Calu3 (cell line): ENCODE measurements around the gene RNF157. TPM values are rescaled to one million over a fixed set of nuclear protein-coding genes. Genes with fewer than 3 reads are reported as not detected.
"Not testable (repeated sequence)": the region's sequence is repeated elsewhere in the genome, so short reads cannot be mapped to it uniquely, and the experiment has no call there.

Source experiments
- BruUV-seq: library from RNA; stranded (reverse); fragments of 400-500 nt; replicated peaks from 2 replicates; lab custom pipeline; 2021; lab: Mats Ljungman, UMichigan
- CTCF ChIA-PET: fragments of 300-600 bp; sonication (Branson Sonifier 250); formaldehyde crosslinking; loops from one replicate; lab custom pipeline; 2022; ENCODE audit warnings: antibody characterized with exemption; lab: Charles Lee
- DNase-seq: peaks from one replicate; pipeline ENCODE4 v3.0.0; 2022
- H3K27ac Mint-ChIP-seq: one replicate; pipeline ENCODE4 v1.8.0; 2022; ENCODE audit warnings: mixed read lengths; ENCODE audit not compliant: unreplicated experiment
- H3K27me3 Mint-ChIP-seq: one replicate; pipeline ENCODE4 v1.8.0; 2022; ENCODE audit warnings: mixed read lengths; ENCODE audit not compliant: unreplicated experiment
- H3K36me3 Mint-ChIP-seq: one replicate; pipeline ENCODE4 v1.8.0; 2022; ENCODE audit warnings: mild to moderate bottlenecking, moderate library complexity, mixed read lengths; ENCODE audit not compliant: insufficient read depth, unreplicated experiment
- H3K4me1 Mint-ChIP-seq: one replicate; pipeline ENCODE4 v1.8.0; 2022; ENCODE audit warnings: mild to moderate bottlenecking, low read depth, mixed read lengths; ENCODE audit not compliant: unreplicated experiment
- H3K4me3 Mint-ChIP-seq: one replicate; pipeline ENCODE4 v1.8.0; 2022; ENCODE audit warnings: mild to moderate bottlenecking, low read depth, moderate library complexity, mixed read lengths; ENCODE audit not compliant: unreplicated experiment
- H3K9me3 Mint-ChIP-seq: one replicate; pipeline ENCODE4 v1.8.0; 2022; ENCODE audit warnings: low read depth, mixed read lengths; ENCODE audit not compliant: unreplicated experiment
- CTCF ChIP-seq: fragments of 200-600 bp; IDR thresholded peaks from one replicate; pipeline ENCODE4 v1.8.0; 2022; ENCODE audit warnings: antibody characterized with exemption; ENCODE audit not compliant: unreplicated experiment
- intact Hi-C: fragments of 100-400 bp; cut with micrococcal nuclease; formaldehyde crosslinking; loops from one replicate; pipeline ENCODE4 v1.10.0; 2022; ENCODE audit not compliant: unreplicated experiment
- total RNA-seq: library from RNA; stranded (reverse); gene quantifications from 2 replicates; pipeline ENCODE4 v1.2.3, GENCODE V29; 2022

Gene RNF157
- total RNA-seq, 1 experiment from 2014 or later, result 17.6 TPM

DNA sequence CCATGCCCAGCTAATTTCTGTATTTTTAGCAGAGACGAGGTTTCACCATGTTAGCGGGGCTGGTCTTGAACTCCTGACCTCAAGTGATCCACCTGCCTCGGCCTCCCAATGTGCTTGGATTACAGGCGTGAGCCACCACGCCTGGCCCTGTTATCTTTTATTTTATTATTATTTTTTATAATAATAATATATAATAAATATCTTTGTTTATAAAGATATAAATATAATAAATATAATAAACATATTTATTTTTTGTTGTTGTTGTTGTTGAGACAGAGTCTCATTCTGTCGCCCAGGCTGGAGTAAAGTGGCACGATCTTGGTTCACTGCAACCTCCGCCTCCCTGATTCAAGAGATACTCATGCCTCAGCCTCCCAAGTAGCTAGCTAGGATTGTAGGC lies 7.0 kb upstream of the RNF157 start:
- CTCF ChIA-PET, result interaction anchor here (1.6 to 2.9 kb wide), 2 partner anchors 11 to 32 kb away, joined by 8 to 10 read pairs; no protein-coding TSS in a partner anchor
- H3K4me1 Mint-ChIP-seq, result peaks cover 28% of the 10 kb centered on the region
- H3K9me3 Mint-ChIP-seq, result no peaks in the 10 kb centered on the region
- no TSS peak for BruUV-seq
- no peak for TF ChIP-seq CTCF
- no peaks in the 10 kb centered on the region for H3K36me3 Mint-ChIP-seq
- no peak overlapping the region for H3K27ac Mint-ChIP-seq
- no peaks in the 10 kb centered on the region for H3K27me3 Mint-ChIP-seq
- intact Hi-C loops, result no loop called here
- DNase-seq, result no peak
- no peak overlapping the region for H3K4me3 Mint-ChIP-seq

- Mint-ChIP-seq H3K27me3 (no peaks in the 10 kb centered on the region), H3K9me3 (no peaks in the 10 kb centered on the region), H3K36me3 (peaks cover 7% of the 10 kb centered on the region), H3K4me3 (no peak overlapping the region), H3K27ac (no peak overlapping the region), H3K4me1 (peaks cover 19% of the 10 kb centered on the region)
- CTCF ChIA-PET, result interaction anchor here (0.6 to 2.9 kb wide), 6 partner anchors 9 to 65 kb away, joined by 3 to 10 read pairs (median 4); no protein-coding TSS in a partner anchor
- no peak for TF ChIP-seq CTCF
- intact Hi-C loops, result no loop called here
- BruUV-seq, result no TSS peak
- DNase-seq, result no peak
These were observed 6.1 kb upstream of the RNF157 start for GRCh38 chr17:76246080-76247066.

DNA sequence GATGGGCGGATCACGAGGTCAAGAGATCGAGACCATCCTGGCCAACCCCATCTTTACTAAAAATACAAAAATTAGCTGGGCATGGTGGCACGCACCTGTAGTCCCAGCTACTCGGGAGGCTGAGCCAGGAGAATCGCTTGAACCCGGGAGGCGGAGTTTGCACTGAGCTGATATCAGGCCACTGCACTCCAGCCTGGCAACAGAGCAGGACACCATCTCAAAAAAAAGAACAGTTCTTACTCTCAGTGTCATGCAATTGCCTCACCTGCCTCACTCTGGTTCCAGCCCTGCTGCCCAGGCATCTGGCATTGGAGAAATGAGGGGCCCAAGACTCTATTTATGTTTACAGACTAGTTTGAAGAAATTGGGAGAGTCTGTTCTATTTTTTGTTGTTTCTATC lies 4.4 kb upstream of the RNF157 start:
- H3K4me1 Mint-ChIP-seq, result peaks cover 19% of the 10 kb centered on the region
- DNase-seq, intact Hi-C loops, BruUV-seq, H3K27me3 Mint-ChIP-seq, CTCF ChIA-PET, H3K9me3 Mint-ChIP-seq, H3K4me3 Mint-ChIP-seq, H3K27ac Mint-ChIP-seq: not testable (repeated sequence)
- peaks cover 19% of the 10 kb centered on the region for H3K36me3 Mint-ChIP-seq

DNA sequence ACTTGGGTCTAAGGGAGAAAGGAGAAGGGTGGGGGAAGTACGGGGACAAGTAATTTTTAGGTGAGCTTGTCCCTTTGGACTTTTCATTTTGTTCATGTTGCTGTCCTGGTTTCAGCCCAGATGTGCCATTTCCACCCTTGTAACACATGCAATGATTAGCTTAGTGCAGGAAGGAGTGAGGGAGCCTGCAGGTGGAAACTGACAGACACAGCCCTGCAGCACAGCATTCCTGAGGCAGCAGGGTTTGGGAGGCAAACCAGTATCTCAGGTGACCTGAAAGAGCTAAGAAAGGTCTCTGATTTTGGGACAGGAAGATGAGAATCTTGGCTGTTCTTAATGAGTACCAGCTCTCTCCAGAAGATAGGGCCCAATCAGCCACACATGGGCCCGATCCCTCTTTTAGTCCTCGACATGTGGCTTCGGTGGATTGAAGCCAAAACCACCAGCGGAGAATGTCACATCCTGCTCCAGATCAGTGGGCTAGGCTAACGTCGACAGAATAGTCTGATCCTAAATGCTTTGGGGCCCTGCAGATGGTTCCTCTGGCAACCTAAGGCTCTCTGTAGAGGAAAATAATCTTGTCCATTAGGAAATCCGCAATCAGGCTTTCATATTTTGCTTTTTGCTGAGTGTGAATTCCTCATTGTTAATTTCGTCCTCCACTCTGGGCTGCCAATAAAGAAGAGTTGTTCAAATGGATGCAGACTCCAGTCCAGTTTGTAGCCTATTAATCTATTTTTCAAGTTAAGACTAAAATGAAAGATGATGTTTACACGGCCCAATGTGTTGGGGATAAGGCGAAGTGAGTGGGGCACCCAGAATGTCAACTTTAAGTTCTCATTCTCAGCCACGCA lies 3.8 kb upstream of the RNF157 start:
- CTCF ChIA-PET, result interaction anchor here (1.0 to 1.7 kb wide), 4 partner anchors 8 to 35 kb away, joined by 3 to 5 read pairs (median 4); no protein-coding TSS in a partner anchor
- no peak overlapping the region for H3K27ac Mint-ChIP-seq
- no peak overlapping the region for H3K4me3 Mint-ChIP-seq
- DNase-seq, result no peak
- H3K36me3 Mint-ChIP-seq, result peaks cover 25% of the 10 kb centered on the region
- H3K4me1 Mint-ChIP-seq, result peaks cover 21% of the 10 kb centered on the region
- no peaks in the 10 kb centered on the region for H3K9me3 Mint-ChIP-seq
- intact Hi-C loops, result no loop called here
- no peak for TF ChIP-seq CTCF
- BruUV-seq, result no TSS peak
- H3K27me3 Mint-ChIP-seq, result no peaks in the 10 kb centered on the region
